ENCODE results near the gene CCDC83. TPM values are rescaled to one million over a fixed set of nuclear protein-coding genes. Genes with fewer than 3 reads are reported as not detected.

The CCDC83 gene
- polyA plus RNA-seq, 1 of the 3 experiments (the other 2 are of a cell fraction): not detected

GRCh38 chr11:85930879-85931366, 75.7 kb downstream of the CCDC83 start:
- POLR2A ChIA-PET: no interaction called here
- WGBS (ENCODE audit: low lambda C conversion rate): 40% methylated on average over 10 of the region's 11 CpGs
- H3K9me2 ChIP-seq: no peaks in the 10 kb centered on the region
- H3K9ac ChIP-seq: no peak overlapping the region
- DNase-seq: no peak
- H3K27me3 ChIP-seq (ENCODE audit: insufficient read depth): no peaks in the 10 kb centered on the region
- no peak overlapping the region for H3K4me2 ChIP-seq
- no peaks in the 10 kb centered on the region for H4K20me1 ChIP-seq (ENCODE audit: insufficient read depth)
- H3K4me1 ChIP-seq (ENCODE audit: control insufficient read depth in 1 of 2, insufficient read depth in 2 of 2, low read depth in 1 of 2, low read length in 1 of 2): no peaks in the 10 kb centered on the region
- H2AFZ ChIP-seq (ENCODE audit: low read depth): no peak overlapping the region
- TF ChIP-seq TAF1 (IDR thresholded peaks at IDR 0.05; ENCODE audit: borderline replicate concordance, low read depth, low read length): no peak
- no peak overlapping the region for H3K27ac ChIP-seq (ENCODE audit: low read depth in 2 of 2, low read length in 1 of 2)
- peaks cover 6% of the 10 kb centered on the region; the same call in 1 of the 2 replicates for H3K9me3 ChIP-seq
- H3F3A ChIP-seq (replicated peaks; ENCODE audit: insufficient read depth): no peaks in the 10 kb centered on the region
- no peak overlapping the region for H3K4me3 ChIP-seq (ENCODE audit: low read depth in 2 of 2, low read length in 1 of 2)
- CTCF ChIA-PET: interaction anchor here (0.5 to 0.6 kb wide), 2 partner anchors 11 to 100 kb away, joined by 3 to 4 read pairs; no protein-coding TSS in a partner anchor
- no peaks in the 10 kb centered on the region for H3K36me3 ChIP-seq (replicated peaks in 1 of 2; ENCODE audit: control insufficient read depth in 1 of 2, insufficient read depth in 2 of 2, low read length in 1 of 2)
- H3K79me2 ChIP-seq (ENCODE audit: insufficient read depth): no peaks in the 10 kb centered on the region

DNA sequence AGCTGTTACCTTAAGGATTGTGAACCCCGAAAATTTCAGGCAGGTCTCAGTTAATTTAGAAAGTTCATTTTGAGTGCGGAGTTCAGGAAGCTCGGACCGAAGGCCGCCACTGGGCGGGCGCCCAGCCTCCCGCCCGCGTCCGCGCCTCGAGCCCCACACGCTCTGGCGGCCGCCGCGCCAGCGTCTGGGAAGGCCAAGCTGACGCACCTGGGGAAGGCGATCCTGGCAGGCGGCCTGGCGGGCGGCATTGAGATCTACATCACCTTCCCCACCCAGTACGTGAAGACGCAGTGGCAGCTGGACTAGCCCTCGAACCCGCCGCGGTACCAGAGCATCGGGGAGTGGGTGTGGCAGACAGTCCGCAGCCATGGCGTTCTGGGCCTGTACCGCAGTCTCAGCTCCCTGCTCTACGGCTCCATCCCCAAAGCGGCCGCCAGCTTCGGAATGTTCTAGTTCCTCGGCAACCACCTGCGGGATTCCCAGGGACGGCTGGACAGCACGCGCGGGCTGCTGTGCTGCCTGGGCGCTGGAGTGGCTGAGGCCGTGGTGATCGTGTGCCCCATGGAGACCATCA, 79.5 kb downstream of the CCDC83 start:
- no peaks in the 10 kb centered on the region for H3F3A ChIP-seq (replicated peaks; ENCODE audit: insufficient read depth)
- H2AFZ ChIP-seq (ENCODE audit: low read depth): no peak overlapping the region
- H3K4me3 ChIP-seq (ENCODE audit: low read depth in 2 of 2, low read length in 1 of 2): no peak overlapping the region
- CTCF ChIA-PET: no interaction called here
- 81% methylated on average over 34 of the region's 47 CpGs for WGBS (ENCODE audit: low lambda C conversion rate)
- H3K4me1 ChIP-seq (ENCODE audit: control insufficient read depth in 1 of 2, insufficient read depth in 2 of 2, low read depth in 1 of 2, low read length in 1 of 2): no peaks in the 10 kb centered on the region
- no peak overlapping the region for H3K9ac ChIP-seq
- H3K27ac ChIP-seq (ENCODE audit: low read depth in 2 of 2, low read length in 1 of 2): no peak overlapping the region
- H3K4me2 ChIP-seq: no peak overlapping the region
- no peak for DNase-seq
- no peaks in the 10 kb centered on the region for H3K79me2 ChIP-seq (ENCODE audit: insufficient read depth)
- no peaks in the 10 kb centered on the region for H4K20me1 ChIP-seq (ENCODE audit: insufficient read depth)
- POLR2A ChIA-PET: no interaction called here
- no peaks in the 10 kb centered on the region for H3K36me3 ChIP-seq (replicated peaks in 1 of 2; ENCODE audit: control insufficient read depth in 1 of 2, insufficient read depth in 2 of 2, low read length in 1 of 2)
- no peaks in the 10 kb centered on the region for H3K9me2 ChIP-seq
- H3K27me3 ChIP-seq (ENCODE audit: insufficient read depth): no peaks in the 10 kb centered on the region
- no peaks in the 10 kb centered on the region for H3K9me3 ChIP-seq
- no peak for TF ChIP-seq MEF2A (IDR thresholded peaks at IDR 0.05; ENCODE audit: borderline replicate concordance, low read depth)
- TF ChIP-seq YY1 (IDR thresholded peaks at IDR 0.05; ENCODE audit: low read depth): no peak
- no peak for TF ChIP-seq EP300 (IDR thresholded peaks at IDR 0.05; ENCODE audit: borderline replicate concordance in 1 of 2, low read depth in 1 of 2, low read length in 1 of 2)
- TF ChIP-seq RCOR1 (IDR thresholded peaks at IDR 0.05; ENCODE audit: low read length): no peak
- TF ChIP-seq ELF1 (IDR thresholded peaks at IDR 0.05): no peak
- no peak for TF ChIP-seq RXRA (IDR thresholded peaks at IDR 0.05; ENCODE audit: borderline replicate concordance, low read depth)

- Histone ChIP-seq H3K27me3 (ENCODE audit: insufficient read depth) (no peaks in the 10 kb centered on the region), H3K4me1 (ENCODE audit: control insufficient read depth in 1 of 2, insufficient read depth in 2 of 2, low read depth in 1 of 2, low read length in 1 of 2) (no peaks in the 10 kb centered on the region), H3K79me2 (ENCODE audit: insufficient read depth) (no peaks in the 10 kb centered on the region), H4K20me1 (ENCODE audit: insufficient read depth) (no peaks in the 10 kb centered on the region), H3K9ac (no peak overlapping the region), H3K9me2 (no peaks in the 10 kb centered on the region), H3K4me3 (ENCODE audit: low read depth in 2 of 2, low read length in 1 of 2) (no peak overlapping the region), H3K9me3 (no peaks in the 10 kb centered on the region), H3K4me2 (no peak overlapping the region), H3K27ac (ENCODE audit: low read depth in 2 of 2, low read length in 1 of 2) (no peak overlapping the region), H3F3A (replicated peaks; ENCODE audit: insufficient read depth) (no peaks in the 10 kb centered on the region), H3K36me3 (replicated peaks in 1 of 2; ENCODE audit: control insufficient read depth in 1 of 2, insufficient read depth in 2 of 2, low read length in 1 of 2) (no peaks in the 10 kb centered on the region), H2AFZ (ENCODE audit: low read depth) (no peak overlapping the region)
- CTCF ChIA-PET: no interaction called here
- TF ChIP-seq YY1 (IDR thresholded peaks at IDR 0.05; ENCODE audit: low read depth) (no peak), POLR2AphosphoS5 (IDR thresholded peaks at IDR 0.05; ENCODE audit: low read depth, low read length) (no peak), GABPA (IDR thresholded peaks at IDR 0.05; ENCODE audit: low read depth) (no peak), FOXJ3 (CRISPR knock-in tag; IDR thresholded peaks at IDR 0.05) (no peak), FOSL2 (IDR thresholded peaks at IDR 0.05; ENCODE audit: borderline replicate concordance, low read depth) (no peak), ZBTB33 (IDR thresholded peaks at IDR 0.05; ENCODE audit: borderline replicate concordance, low read depth) (no peak), RXRA (IDR thresholded peaks at IDR 0.05; ENCODE audit: borderline replicate concordance, low read depth) (no peak)
- TF ChIP-seq, protein P1, sequence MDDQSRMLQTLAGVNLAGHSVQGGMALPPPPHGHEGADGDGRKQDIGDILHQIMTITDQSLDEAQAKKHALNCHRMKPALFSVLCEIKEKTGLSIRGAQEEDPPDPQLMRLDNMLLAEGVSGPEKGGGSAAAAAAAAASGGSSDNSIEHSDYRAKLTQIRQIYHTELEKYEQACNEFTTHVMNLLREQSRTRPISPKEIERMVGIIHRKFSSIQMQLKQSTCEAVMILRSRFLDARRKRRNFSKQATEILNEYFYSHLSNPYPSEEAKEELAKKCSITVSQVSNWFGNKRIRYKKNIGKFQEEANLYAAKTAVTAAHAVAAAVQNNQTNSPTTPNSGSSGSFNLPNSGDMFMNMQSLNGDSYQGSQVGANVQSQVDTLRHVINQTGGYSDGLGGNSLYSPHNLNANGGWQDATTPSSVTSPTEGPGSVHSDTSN (IDR thresholded peaks at IDR 0.05): no peak
- TF ChIP-seq, protein P2, sequence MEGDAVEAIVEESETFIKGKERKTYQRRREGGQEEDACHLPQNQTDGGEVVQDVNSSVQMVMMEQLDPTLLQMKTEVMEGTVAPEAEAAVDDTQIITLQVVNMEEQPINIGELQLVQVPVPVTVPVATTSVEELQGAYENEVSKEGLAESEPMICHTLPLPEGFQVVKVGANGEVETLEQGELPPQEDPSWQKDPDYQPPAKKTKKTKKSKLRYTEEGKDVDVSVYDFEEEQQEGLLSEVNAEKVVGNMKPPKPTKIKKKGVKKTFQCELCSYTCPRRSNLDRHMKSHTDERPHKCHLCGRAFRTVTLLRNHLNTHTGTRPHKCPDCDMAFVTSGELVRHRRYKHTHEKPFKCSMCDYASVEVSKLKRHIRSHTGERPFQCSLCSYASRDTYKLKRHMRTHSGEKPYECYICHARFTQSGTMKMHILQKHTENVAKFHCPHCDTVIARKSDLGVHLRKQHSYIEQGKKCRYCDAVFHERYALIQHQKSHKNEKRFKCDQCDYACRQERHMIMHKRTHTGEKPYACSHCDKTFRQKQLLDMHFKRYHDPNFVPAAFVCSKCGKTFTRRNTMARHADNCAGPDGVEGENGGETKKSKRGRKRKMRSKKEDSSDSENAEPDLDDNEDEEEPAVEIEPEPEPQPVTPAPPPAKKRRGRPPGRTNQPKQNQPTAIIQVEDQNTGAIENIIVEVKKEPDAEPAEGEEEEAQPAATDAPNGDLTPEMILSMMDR (IDR thresholded peaks at IDR 0.05): no peak
- POLR2A ChIA-PET: no interaction called here
- 85% methylated on average over 10 of the region's 10 CpGs for WGBS (ENCODE audit: low lambda C conversion rate)
- no peak for DNase-seq
Measured at GRCh38 chr11:85935751-85936150, 80.6 kb downstream of the CCDC83 start.
